ENCODE measurements around the gene JUP. TPM values are rescaled to one million over a fixed set of nuclear protein-coding genes. Genes with fewer than 3 reads are reported as not detected.

Gene JUP
- total and polyA plus RNA-seq, 2 of the 13 experiments (the other 11 are each of a cell fraction or from before 2014, with no cell fraction given): 12.1 to 20.6 TPM

DNA sequence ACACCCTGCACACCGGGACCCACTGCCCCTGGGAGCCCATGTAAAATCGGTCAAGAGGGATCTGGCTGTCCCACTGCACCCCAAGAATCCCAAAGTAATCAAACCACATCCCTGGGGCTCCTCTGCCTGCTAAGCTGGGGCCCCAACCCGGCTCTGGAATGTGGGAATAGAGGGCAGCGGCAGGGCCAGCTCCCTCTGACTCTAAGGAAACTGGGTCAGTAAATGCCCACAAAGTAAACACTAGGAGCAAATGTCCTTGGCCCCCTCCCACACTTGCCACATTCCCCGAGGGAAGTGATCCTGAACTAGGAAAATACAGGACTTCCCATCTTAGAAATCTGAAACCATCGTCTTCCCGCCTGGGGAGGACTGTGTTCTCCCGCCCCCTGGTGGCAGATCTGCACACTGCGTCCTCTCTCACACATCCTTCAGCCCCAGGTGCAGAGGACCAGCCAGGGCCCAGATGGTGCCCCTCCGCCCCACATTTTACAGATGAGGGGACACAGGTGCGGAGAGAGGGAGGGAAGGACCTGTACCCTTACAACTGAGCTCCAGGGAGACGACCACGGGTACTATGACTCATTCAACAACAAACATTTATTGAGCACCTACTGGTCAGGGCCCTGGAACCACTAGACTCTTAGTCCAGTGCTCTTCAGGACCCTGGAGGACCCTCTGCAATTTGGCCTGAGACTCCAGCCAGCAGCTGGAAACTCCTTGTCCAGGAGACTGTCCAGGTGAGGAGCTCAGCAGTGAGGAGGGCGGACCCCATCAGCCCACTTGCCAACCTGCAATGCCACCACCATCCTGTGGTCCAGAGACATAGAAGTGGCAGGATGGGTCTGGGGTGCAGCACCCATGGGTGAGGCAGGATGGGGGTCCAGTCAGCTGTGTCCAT is 15.1 kb upstream of the JUP start (continued):
- TF ChIP-seq SOX13 (IDR thresholded peaks at IDR 0.05) (no peak), SOX13 (CRISPR knock-in tag; conservative IDR thresholded peaks at IDR 0.05 in 1 of 2, IDR thresholded peaks at IDR 0.05 in 1 of 2) (peak in 1 of 2 experiments; percentile 45; a peak in 1 of 4 replicates), CAMTA2 (CRISPR knock-in tag; IDR thresholded peaks at IDR 0.05; ENCODE audit: borderline replicate concordance) (no peak), RXRA (CRISPR knock-in tag; IDR thresholded peaks at IDR 0.05) (peak; percentile 26; the same call in 1 of the 2 replicates), MED13 (CRISPR knock-in tag; IDR thresholded peaks at IDR 0.05) (no peak), GABPA (IDR thresholded peaks at IDR 0.05; ENCODE audit: low read depth, low read length) (no peak), GABPA (CRISPR knock-in tag; IDR thresholded peaks at IDR 0.05; ENCODE audit: low read depth) (no peak), GTF3A (CRISPR knock-in tag; conservative IDR thresholded peaks at IDR 0.05) (peak; percentile 73; the same call in 1 of the 2 replicates), ZNF235 (CRISPR knock-in tag; IDR thresholded peaks at IDR 0.05; ENCODE audit: borderline replicate concordance) (peak; percentile 57; the same call in 1 of the 2 replicates), MTA3 (CRISPR knock-in tag; IDR thresholded peaks at IDR 0.05) (no peak), CHD2 (IDR thresholded peaks at IDR 0.05; ENCODE audit: low read depth, low read length) (no peak), SPEN (CRISPR knock-in tag; IDR thresholded peaks at IDR 0.05; ENCODE audit: low read depth) (no peak), ZFX (CRISPR knock-in tag; IDR thresholded peaks at IDR 0.05; ENCODE audit: low read depth) (peak; percentile 18; the same call in 1 of the 2 replicates), KLF12 (CRISPR knock-in tag; IDR thresholded peaks at IDR 0.05; ENCODE audit: borderline replicate concordance) (no peak), ZNF784 (CRISPR knock-in tag; IDR thresholded peaks at IDR 0.05; ENCODE audit: borderline replicate concordance) (peak; percentile 76; the same call in 1 of the 2 replicates), ZNF598 (CRISPR knock-in tag; IDR thresholded peaks at IDR 0.05; ENCODE audit: borderline replicate concordance) (0 out of 2 replicates have a peak, but pooled peaks have one; percentile 38), SNAPC2 (CRISPR knock-in tag; IDR thresholded peaks at IDR 0.05) (peak; percentile 15; the same call in 1 of the 2 replicates), FOXK1 (CRISPR knock-in tag; IDR thresholded peaks at IDR 0.05; ENCODE audit: borderline replicate concordance, low read depth) (peak; percentile 21; the same call in 1 of the 2 replicates), ZNF572 (CRISPR knock-in tag; IDR thresholded peaks at IDR 0.05) (no peak), ZNF781 (CRISPR knock-in tag; IDR thresholded peaks at IDR 0.05; ENCODE audit: borderline replicate concordance, not compliant biosample characterization) (peak; percentile 38)
- TF ChIP-seq, protein P1, sequence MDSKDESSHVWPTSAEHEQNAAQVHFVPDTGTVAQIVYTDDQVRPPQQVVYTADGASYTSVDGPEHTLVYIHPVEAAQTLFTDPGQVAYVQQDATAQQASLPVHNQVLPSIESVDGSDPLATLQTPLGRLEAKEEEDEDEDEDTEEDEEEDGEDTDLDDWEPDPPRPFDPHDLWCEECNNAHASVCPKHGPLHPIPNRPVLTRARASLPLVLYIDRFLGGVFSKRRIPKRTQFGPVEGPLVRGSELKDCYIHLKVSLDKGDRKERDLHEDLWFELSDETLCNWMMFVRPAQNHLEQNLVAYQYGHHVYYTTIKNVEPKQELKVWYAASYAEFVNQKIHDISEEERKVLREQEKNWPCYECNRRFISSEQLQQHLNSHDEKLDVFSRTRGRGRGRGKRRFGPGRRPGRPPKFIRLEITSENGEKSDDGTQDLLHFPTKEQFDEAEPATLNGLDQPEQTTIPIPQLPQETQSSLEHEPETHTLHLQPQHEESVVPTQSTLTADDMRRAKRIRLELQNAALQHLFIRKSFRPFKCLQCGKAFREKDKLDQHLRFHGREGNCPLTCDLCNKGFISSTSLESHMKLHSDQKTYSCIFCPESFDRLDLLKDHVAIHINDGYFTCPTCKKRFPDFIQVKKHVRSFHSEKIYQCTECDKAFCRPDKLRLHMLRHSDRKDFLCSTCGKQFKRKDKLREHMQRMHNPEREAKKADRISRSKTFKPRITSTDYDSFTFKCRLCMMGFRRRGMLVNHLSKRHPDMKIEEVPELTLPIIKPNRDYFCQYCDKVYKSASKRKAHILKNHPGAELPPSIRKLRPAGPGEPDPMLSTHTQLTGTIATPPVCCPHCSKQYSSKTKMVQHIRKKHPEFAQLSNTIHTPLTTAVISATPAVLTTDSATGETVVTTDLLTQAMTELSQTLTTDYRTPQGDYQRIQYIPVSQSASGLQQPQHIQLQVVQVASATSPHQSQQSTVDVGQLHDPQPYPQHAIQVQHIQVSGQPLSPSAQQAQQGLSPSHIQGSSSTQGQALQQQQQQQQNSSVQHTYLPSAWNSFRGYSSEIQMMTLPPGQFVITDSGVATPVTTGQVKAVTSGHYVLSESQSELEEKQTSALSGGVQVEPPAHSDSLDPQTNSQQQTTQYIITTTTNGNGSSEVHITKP (CRISPR knock-in tag; IDR thresholded peaks at IDR 0.05; ENCODE audit: low read depth): 0 out of 2 replicates have a peak, but pooled peaks have one; percentile 5
- TF ChIP-seq, protein P2, sequence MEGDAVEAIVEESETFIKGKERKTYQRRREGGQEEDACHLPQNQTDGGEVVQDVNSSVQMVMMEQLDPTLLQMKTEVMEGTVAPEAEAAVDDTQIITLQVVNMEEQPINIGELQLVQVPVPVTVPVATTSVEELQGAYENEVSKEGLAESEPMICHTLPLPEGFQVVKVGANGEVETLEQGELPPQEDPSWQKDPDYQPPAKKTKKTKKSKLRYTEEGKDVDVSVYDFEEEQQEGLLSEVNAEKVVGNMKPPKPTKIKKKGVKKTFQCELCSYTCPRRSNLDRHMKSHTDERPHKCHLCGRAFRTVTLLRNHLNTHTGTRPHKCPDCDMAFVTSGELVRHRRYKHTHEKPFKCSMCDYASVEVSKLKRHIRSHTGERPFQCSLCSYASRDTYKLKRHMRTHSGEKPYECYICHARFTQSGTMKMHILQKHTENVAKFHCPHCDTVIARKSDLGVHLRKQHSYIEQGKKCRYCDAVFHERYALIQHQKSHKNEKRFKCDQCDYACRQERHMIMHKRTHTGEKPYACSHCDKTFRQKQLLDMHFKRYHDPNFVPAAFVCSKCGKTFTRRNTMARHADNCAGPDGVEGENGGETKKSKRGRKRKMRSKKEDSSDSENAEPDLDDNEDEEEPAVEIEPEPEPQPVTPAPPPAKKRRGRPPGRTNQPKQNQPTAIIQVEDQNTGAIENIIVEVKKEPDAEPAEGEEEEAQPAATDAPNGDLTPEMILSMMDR (CRISPR knock-in tag; IDR thresholded peaks at IDR 0.05): peak; percentile 98
- TF ChIP-seq, protein P3, sequence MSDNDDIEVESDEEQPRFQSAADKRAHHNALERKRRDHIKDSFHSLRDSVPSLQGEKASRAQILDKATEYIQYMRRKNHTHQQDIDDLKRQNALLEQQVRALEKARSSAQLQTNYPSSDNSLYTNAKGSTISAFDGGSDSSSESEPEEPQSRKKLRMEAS (IDR thresholded peaks at IDR 0.05): peak; percentile 38; the same call in 1 of the 2 replicates
